Stimulated activated CD8-positive, alpha-beta memory T cell treated with anti-CD3 and anti-CD28 coated beads, Interleukin-7, amount 100 ng/mL, for 1 hour (primary cell): Measurements from ENCODE around the gene NRXN3.

Experiments used
- DNase-seq, 2 donors: peaks; one replicate each; pipeline ENCODE4 v3.0.0-alpha.2; 2020; ENCODE audit warnings: low read depth in 2 of 2

Gene NRXN3

GRCh38 chr14:78319887-78320635, 149.9 kb downstream of the NRXN3 start:
- no peak for DNase-seq

DNA sequence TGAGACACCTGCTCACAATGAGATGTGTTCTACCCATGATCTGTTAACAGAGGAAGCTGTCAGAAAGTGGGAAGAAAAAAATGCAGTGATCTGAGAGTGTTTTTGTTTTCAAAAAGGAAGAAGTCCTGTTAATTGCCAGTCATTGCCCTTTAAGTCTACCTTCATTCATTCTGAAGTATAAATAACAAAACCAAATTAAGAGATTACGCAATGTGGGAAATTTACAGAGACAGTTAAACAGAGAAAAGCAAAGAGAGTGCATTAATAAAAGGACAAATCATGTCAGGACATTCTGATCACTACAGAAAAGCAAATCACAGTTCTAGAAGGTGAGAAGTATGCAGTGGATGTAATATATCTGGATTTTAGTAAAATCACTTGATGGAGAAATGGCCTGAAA, 154.2 kb downstream of the NRXN3 start:
- DNase-seq: no peak

GRCh38 chr14:78325911-78326310, 155.7 kb downstream of the NRXN3 start:
- no peak for DNase-seq

DNA sequence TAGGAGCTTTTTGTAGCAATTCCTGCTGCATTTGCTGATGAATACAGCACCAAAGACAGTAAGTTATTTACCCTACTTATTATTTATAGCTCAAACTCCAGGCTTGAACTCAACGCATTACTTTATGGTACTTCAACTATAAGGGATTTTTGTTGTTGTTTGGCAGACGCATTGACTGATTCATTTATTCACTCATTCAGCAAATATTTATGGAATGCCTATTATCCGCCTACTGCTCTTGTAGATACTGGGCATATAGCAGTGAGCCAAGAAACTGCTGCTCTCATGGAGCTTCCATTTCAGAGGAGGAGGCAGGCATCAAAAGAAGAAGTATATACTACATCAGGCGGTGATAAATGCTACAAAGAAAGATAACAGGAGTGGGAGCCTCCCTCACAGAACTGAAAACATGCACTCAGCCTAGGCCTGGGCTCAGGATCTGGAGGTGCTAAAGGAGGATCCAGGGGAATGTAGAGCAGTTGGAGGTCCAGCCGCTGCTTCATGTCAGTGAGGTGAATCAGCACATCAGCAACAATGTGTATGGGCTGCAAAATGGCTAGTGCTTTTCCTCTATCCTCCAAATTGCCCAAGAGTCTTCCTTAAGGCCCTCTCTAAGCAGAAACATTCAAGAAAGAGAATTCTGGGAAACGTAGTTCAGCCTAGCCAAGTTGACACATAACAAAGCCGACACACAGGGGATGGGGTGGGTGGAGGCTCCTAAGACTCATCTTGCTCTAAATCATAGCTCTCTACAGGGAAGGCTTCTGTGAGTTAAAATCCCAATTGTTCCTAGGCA, 157.5 kb downstream of the NRXN3 start:
- no peak for DNase-seq

DNA sequence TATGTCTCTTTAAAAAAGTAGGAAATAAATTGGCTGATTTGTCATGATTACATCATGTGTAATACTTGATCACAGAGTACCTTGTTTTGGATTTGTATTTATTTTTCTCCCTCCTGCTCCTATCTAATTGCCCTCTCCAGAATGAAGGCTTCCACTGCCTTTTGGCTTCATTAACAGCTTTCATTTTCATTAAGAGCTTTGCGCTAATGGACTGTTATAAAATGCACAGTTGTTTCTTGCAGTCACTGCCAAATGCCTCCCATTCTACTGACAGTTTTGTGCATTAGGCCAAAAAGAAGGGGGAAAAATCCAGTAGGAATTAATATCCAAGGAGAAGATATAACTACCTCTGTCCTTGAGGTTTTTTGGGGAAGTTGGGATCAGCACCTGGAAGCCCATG, 159.2 kb downstream of the NRXN3 start:
- no peak for DNase-seq

DNA sequence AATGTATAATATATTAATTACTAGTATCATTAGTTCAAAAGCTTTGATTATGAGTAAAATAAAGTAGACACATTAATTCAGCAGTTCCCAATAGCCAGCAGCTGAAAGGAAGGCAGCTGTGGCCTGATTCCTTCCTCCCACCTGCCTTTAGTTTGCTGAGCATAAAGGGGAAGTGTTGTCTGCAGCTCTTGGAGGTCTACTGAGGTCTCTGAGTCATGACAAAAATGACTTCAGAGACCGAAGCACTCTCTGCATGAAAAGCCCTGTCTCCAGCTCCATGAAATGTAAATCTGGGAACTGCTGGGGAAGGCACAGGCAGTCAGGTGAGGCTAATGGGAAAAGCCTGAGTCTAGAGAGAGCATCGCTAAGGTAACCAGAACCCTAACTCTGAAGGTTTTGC, 165.4 kb downstream of the NRXN3 start:
- no peak for DNase-seq

GRCh38 chr14:78340250-78340649, 170.1 kb downstream of the NRXN3 start:
- no peak for DNase-seq

DNA sequence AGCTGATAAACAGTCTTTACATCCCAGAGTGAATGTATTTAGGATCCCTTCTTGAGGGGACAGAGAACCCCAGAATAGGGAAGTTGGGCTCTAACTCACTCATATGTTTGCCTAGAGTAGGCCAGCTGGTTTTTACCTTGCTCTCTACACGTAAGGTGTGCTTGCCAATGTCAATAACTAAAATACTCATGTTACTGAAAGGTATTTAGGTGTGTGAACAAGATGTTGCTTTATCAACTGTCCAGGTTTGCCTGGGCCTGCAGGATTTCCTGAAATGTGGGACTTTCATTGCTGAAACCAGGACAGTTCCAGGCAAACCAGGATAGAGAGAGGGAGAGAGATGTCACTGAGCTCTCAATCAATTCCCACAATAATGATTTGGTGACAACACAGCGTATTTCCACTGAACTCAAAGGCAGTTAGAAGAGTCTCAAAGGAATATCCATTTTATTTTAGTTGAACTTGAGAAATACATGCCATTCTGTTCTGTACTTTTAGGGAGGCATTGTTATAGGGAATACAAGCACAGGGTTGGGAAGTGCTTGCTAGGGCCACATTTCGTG, 171.7 kb downstream of the NRXN3 start:
- DNase-seq: no peak

DNA sequence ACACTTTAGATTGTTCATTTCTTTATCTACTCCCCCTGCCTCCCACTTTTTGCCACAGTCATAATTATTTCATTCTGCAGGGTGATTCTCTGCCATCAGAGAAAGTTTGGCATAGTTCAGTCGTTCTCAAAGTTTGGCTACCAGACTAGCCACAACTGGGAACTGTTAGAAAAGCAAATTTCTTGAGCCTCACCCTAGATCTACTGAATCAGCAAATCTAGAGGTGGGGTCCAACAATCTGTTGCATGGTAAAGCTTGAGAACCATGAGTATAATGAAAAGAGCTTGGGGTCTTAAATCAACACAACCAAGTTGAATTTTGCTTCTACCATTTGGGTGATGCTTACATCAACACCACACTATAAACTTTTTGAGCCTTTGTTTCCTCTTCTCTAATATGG, 172.7 kb downstream of the NRXN3 start:
- DNase-seq: no peak

DNA sequence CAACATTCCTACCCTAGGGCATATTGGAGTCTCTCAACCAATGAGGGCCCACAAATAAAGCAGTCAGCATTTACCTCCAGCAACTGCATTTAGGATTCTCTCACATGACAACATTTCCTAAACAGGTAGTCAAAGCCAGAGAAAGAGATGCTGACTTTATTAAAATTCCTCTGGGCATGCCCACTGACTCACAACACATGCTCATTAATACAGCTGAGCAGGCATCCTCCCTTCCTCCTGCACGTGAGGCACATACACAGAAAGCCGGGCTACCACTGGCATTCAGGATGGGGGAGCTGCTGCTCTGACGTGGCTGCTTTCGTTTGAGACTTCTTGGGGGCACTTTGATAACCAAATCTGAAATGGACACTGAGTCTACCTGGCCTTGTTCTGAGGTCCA, 174.1 kb downstream of the NRXN3 start:
- DNase-seq: no peak

DNA sequence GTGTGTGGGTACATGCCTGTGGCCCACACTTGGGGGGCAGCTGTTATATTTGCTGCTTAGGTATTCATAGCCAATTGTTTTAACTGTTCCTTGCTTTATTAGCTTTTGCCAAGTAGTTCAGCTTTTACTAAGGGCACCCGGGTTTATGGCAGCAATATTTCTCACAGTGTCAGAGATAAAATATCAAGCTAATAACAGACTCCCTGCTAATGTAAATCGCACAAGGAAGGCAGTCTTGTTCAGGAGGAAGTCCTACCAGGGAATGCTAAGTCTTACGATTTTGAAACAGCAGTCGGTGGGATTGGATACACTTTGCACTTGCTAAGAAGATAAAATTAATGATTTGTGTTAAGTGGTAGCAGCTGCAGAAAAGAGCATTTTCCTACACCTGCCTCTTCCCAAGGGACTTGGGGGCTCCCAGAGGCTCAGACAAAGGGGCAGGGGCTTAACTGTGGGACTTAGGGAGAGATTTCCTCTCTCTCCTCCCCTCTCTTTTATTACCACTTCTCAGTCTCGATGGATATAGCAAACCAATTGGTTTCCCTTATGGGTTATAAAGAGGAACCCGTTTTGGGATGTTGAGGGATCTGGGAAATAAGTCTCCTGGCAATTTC, 175.1 kb downstream of the NRXN3 start:
- DNase-seq: no peak

DNA sequence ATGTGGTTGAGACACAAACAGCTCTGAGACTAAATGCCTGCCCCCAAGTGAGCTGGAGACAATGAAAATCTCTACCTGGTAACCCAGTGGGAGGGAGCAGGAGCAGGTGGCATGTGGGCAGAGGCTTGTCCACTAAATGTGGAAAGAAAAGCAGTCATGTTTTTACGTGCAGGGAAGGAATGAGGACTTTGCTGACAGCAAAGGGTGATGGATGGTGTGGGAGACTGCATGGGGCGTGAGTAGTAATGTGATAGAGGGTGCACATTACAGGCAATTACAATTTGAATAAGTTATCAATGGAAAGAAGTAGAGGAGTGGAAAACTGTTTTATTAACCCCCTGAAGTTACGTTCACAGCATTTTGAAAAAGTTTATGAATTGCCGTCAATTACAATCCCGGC, 176.6 kb downstream of the NRXN3 start:
- no peak for DNase-seq

GRCh38 chr14:78355109-78355508, 184.9 kb downstream of the NRXN3 start:
- DNase-seq: no peak

- DNase-seq: no peak
Measured at GRCh38 chr14:78356391-78356790, 186.2 kb downstream of the NRXN3 start.

DNA sequence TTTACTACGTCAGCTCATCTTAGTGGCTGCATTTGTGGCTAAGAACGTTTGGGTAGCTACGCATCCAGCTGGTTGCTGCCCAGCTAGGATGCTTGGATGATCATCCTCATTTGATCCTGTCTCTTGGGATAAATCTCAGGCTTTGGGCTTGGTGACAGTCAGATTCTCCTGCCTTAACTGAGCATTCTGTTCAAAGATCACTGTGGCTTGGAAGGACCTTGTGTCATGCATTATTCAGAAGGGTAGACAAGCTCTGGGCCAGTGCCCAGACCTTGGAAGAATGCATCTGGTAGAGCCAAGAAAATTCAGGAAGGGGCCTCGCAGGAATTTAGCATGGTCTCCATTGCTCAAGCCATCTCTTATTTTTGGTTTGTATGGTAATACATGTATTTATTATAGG, 188.4 kb downstream of the NRXN3 start:
- no peak for DNase-seq

GRCh38 chr14:78359581-78359980, 189.4 kb downstream of the NRXN3 start:
- DNase-seq: no peak

GRCh38 chr14:78363008-78363407, 192.8 kb downstream of the NRXN3 start:
- no peak for DNase-seq

- DNase-seq: no peak
Measured at GRCh38 chr14:78367355-78367754, 197.2 kb downstream of the NRXN3 start.

- DNase-seq: no peak
Measured at GRCh38 chr14:78383060-78383459, 212.9 kb downstream of the NRXN3 start.

GRCh38 chr14:78398216-78398615, 228.0 kb downstream of the NRXN3 start:
- no peak for DNase-seq

- DNase-seq: no peak
Measured at GRCh38 chr14:78399316-78399889, 229.2 kb downstream of the NRXN3 start.

DNA sequence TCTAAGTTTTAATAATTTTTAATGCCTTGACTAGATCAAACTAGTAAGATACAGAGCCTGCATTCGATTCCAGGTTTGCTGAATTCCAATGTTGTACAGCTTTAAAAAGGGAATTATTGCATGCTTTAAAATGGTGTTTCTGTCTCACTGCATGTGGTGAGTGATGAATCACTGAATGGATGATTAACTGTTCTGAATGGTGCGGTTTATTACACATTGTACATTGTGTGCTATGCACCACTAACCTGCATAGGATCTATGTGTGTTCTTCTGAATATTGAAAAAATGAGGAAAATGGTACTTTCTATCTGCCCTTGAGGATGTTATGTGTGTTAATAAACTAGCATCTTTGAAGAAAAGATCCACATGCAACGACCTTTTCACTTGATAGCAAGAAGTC, 231.7 kb downstream of the NRXN3 start:
- no peak for DNase-seq
